Brain pericyte (primary cell): ENCODE data around the gene ZNF280C.
"Not testable (repeated sequence)": the region's sequence is repeated elsewhere in the genome, so short reads cannot be mapped to it uniquely, and the experiment has no call there.

Experiments used
- DNase-seq: peaks from one replicate; pipeline ENCODE4 v3.0.0-alpha.2; 2012; ENCODE audit warnings: low read depth, low spot score

ZNF280C gene, protein sequence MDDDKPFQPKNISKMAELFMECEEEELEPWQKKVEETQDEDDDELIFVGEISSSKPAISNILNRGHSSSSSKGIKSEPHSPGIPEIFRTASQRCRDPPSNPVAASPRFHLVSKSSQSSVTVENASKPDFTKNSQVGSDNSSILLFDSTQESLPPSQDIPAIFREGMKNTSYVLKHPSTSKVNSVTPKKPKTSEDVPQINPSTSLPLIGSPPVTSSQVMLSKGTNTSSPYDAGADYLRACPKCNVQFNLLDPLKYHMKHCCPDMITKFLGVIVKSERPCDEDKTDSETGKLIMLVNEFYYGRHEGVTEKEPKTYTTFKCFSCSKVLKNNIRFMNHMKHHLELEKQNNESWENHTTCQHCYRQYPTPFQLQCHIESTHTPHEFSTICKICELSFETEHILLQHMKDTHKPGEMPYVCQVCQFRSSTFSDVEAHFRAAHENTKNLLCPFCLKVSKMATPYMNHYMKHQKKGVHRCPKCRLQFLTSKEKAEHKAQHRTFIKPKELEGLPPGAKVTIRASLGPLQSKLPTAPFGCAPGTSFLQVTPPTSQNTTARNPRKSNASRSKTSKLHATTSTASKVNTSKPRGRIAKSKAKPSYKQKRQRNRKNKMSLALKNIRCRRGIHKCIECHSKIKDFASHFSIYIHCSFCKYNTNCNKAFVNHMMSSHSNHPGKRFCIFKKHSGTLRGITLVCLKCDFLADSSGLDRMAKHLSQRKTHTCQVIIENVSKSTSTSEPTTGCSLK

DNA sequence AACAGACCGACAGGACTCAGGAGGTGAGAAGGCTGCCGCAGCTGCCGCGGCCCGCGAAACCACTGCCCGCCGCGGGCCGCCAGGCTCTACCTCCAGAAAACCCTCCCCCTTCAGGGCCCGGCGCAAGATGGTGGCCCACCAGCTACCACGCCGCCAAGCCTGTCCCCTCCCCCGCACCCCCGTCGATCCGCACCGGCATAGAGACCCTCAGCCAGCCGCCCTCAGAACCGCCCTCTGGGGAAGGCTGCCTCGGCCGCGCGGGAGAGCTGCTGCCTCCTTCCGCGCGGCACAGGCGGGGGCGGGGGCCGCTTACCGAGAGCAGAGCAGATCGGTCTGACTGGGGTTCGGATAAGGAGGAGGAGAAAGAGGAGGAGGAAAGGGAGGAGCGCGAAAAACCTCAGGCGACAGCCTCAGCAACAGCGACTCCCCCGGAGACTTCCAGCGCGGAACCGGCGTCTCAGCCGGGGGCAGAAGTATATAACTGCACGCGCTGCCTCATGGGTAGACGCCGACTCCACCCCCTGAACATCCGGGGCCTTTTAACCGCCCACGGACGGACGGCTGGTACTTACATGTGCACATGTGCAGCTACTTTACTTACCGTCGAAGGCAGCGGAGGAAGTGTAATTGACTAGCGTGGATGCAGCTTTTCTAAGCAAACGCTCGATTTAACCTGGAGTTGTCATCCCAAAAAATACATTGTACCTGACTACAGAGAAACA is at the start of gene ZNF280C:
TSS of gene ZNF280C (minus strand) at position 451 of the 722 bp plus-strand sequence. CDS start 8,450 bp downstream, outside the sequence.
- DNase-seq: peak; percentile 71

DNA sequence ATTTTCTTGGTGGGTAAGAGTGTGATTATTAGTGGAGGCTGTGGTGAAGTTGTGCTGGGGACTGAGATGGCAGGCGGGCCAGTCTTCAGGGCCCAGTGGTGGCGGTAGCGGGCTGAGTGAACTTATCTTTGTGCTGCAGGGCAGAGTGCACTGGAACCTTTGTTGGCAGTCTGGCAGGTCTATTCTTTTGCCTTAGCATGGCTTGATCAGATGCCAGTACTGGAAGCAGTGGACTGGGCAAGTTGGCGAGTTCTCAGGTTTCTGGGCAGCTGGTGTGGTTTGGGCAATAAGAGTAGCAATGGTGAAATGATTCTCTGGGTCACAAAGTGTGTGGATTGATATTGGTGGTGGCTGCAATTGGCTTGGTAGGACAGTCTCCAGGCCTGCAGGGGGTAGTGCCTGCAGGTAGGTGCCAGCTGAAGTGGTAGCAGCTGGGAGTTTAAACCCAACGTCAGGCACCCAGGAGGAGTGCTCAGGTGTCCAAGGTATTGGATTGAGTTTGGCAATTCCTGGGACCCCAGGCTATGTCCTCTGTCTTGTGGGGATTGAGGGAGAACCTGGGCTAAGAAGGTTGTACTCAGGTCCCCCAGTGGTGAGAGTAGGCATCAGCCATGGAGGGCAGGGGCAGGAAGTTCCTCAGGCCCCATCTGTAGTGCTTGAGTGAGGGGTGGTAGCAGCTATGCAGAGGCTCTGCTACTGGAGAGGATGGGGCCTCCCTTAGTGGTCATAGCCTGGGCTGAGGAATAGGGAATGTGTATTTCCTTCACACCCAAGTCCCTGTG is 36.1 kb upstream of the ZNF280C start:
- no peak for DNase-seq

DNA sequence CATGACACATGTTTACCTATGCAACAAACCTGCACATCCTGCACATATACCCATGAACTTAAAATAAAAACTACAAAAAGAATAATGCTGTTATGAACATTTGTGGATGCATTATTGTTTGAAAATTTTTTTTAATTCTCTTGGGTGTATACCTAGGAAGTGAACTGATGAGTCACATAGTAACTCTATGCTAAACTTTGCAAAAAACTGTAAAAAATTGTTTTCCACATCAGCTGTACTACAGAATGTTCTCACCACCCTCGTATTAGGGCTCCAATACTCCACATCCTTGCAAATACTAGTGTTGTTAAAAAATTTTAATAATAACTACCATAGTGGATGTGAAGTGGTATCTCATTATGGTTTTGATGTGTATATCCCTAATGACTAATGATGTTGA is 33.3 kb upstream of the ZNF280C start:
- no peak for DNase-seq

DNA sequence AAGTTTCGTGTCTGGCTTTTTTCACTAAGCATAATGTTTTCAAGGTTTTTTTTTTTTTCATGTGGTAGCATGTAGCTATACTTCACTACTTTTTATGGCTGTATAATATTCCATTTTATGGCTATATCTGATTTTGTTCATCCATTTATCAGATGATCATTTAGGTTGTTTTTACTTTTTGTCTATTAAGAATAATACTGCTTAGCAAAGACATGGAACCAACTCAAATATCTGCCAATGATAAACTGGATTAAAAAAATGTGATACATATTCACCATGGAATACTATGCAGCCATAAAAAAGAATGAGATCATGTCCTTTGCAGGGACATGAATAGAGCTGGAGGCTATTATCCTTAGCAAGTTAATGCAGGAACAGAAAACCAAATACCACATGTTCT is 32.7 kb upstream of the ZNF280C start:
- DNase-seq: no peak

DNA sequence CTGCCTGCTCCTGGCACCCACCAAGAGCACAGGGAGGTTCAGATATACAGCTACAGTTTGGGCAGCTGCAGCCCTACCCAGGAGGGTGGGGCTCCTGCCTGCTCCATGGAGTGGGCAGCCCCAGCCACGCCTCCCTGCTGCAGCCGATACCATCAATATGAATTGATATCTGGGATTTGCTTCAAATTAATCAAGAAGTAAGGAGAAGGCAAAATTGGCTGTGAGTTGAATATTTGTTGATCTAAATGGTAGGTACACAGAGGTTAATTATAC is 31.2 kb upstream of the ZNF280C start:
- no peak for DNase-seq

DNA sequence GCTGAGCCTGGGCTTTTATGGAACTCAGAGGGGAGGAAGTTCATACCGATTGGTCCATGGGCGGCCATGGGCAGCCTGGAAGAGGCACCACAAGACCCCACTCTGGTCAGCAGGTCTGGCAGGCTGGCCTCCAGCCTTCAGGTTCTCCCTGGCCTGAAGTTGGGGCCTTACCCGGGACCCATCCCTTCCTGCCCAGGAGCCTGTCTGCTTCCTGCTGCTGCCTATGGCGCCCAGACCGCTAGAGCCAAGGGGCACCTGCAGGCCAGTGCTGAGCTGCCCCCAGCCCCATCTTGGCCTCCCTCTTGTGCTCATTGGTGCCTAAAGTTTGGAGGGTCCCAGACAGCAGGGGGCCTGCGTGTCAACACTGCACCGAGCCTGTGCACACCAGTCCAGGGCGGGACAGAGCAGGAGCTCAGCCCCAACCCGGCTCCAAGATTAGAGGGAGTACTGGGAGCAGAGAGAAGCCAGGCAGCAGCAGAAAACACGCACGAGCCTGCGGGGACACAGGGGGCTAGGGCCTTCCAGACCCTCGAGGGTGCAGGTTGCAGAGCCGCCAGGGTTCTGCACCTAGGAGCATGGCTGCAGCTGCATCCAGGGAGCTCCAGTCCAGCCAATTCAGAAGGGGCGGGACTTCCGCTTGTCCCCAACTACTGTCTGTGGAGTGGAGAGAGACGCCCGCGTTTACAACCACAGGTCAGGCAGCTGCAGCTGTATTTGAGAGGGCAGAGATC is 30.7 kb upstream of the ZNF280C start:
- no peak for DNase-seq

DNA sequence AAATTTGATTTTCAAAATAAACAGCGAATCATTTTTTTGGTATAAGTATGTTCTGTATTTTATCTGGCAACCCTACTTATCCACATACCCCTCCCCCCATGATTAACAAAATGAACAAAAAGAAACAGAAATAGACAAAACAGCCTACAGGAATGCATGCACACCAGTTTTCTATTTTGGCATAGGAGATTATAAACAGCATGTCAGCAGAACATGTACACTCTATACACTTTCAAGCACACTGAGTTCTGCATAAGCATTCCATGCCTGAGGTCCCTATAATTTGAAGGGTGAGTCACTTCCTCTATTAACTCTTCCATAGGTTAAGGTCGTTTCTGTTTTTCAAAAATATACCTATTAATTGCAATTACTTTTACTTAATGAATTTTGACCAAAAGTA is 28.0 kb upstream of the ZNF280C start:
- DNase-seq: no peak

DNA sequence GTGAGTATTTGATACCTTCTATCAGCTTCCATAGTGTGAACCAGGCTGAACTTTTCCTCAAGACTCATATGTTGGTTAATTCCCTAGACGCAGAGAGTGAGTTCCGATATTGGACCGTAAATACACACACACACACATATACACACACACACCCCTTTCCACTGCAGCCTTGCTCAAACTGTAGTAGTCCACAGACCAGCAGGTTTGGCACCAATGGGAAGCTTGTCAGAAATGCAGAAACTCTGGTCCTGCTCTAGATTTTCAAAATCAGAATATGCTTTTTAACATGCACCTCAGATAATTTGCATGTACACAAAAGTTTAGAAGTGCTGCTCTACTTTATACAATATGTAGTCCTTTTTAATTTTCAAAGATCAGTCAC is 27.6 kb upstream of the ZNF280C start:
- DNase-seq: no peak

DNA sequence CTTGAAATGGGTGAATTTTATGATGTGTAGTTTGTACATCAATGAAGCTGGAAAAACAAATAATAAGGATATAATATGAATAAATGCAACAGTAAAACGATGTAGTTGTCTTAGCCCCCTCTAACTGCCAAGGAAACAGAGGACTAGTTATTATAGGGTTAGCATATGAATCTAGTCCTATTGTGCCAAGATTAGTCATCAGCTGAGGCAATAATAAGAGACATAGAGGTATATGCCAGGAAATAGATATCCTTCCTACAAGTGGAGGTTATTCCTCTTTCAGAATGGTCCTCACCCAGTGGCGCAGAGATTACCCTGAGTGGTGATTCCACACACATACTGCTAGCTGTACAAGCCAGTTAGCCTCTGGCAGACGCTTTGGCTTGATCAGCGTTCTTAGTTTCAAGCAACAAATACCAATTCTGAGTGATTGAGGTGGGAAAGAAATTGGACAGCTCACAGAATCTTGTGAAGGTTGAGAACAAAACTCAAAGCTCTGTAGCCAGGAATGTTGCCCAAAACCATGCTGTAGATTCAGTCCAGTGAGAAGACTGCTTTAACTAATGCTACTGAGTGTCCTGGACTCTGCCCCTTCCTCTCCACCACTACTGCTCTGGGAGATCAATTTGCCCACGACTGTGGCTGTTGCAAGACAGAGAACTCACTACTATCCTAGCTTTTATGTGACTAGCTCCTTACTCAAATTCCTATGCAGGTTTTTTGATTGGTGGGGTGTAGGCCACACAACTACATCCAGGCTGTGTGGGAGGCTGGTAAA is 27.0 kb upstream of the ZNF280C start:
- DNase-seq: no peak

DNA sequence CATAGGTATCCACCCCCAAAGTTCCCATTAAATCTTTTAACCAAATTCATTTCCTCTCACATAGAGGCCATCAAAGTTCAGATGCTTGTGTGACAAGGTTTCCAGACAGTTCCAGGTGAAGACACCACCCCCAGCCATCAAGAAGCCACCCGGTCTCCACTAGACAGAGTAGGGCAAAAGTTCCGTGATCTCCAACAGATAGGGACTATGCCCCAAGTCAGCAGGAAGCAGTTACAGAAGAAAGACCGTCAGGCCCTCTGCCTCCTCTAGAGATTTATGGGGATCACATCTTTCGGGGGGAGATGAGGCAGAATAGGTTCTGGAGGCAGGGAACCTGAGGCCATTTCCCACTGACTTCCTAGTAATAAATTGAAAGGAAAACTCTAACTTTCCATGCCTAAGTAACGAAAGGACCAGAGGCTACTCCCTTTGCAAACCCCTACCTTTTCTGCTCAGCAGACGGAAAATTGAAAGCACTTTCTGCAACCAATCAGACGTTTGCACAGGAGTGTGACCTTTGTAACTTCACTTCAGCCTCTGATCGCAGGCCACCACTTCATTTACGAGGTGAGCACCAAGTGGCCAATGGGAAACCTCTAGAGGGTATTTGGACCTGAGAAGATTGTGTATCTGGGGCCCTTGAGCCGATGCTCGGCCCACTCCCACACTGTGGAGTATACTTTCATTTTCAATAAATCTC is 18.5 kb upstream of the ZNF280C start:
- no peak for DNase-seq

DNA sequence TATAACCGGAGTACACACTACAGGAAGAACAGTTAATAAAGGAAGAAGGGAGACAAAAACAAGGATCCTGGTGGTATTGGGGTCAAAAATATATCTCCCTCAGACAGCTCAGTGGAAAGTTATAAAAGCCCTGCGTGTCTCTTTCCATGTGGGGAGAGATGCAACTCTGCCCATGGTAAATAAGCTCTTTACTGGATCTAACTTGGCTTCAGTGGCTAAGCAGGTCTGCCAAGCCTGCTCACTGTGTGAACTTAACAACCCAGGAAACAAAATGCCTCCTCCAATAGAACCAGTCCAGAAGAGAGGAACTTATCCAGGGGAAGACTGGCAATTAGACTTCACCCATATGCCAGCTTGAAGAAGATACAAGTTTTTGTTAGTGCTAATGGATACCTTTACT is 17.0 kb upstream of the ZNF280C start:
- no peak for DNase-seq

DNA sequence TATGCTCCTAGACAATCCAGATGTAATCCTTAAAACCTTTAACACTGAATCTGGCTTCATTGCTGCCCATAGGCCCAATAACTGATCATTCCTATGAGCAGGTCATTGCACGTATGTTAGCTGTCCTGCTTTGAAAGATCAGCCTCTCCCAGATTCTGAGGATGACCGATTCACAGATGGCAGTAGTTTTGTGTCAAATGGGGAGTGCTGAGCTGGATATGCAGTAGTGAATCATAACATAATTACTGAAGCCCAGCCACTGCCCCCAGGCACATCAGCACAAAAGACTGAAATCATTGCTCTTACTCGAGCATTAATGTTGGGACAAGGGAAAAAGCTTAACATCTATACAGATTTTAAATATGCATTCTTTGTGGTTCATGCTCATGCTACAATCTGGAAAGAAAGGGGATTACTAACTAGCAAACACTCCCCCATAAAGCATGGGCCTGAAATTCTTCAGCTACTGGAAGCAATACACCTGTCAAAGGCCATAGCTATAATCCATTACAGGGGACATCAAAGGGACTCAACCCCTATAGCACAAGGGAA is 16.4 kb upstream of the ZNF280C start:
- no peak for DNase-seq

DNA sequence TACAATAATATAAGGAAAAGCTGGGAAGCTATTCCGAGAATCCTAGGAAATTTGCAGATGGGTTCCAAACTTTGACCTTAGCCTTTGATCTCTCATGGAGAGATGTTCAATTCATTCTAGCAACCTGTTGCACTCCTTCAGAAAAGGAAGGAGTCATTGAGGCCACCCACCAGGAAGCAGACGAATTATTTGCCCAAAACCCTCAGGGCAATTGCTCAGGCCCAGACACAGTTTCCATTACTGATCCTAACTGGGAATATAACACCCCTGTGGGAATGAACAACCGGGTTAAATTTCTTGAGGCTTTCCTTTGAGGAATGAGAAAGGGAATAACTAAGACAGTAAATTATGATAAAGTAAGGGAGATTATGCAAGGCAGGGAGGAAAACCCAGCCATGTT is 13.5 kb upstream of the ZNF280C start:
- DNase-seq: no peak

DNA sequence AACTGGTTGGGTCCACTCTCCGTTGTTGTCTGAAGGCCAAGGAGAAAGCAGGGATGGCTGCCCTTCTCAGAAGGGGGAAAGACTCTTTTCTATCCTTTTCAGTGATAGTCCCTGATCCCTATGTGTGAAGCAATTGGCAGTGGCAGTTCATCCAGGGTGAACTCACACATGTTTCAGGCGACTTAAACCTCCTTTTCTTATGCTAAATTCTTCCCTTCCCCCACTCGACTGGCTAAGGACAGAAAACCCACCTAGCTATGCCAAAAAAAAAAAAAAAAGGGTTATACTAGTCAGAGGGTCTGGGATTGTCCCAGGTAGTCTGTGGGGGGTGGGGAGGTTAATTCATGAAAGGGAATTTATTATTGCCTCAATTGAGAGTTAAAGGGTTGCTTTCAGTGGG is 12.2 kb upstream of the ZNF280C start:
- no peak for DNase-seq

DNA sequence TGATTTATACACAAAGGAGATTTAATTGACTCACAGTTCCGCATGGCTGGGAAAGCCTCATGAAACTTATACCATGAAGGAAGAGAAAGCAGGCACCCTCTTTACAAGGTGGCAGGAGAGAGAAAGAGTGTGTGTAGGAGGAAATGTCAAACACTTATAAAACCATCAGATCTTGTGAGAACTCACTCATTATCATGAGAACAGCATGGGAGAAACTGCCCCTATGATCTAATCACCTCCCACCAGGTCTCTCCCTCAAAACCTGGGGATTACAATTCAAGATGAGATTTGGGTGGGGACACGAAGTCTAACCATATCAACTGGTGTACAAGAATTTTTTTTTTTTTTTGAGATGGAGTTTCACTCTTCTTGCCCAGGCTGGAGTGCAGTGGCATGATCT is 3.6 kb upstream of the ZNF280C start:
- DNase-seq: not testable (repeated sequence)

DNA sequence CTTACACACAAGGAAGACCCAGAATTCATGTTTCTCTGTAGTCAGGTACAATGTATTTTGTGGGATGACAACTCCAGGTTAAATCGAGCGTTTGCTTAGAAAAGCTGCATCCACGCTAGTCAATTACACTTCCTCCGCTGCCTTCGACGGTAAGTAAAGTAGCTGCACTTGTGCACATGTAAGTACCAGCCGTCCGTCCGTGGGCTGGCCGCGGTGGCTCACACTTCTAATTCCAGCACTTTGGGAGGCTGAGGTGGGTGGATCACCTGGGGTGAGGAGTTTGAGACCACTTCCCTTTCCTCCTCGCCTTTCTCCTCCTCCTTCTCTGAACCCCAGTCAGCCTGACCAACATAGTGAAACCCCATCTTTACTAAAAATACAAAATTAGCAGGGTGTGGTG is 692 bp upstream of the ZNF280C start:
- not testable (repeated sequence) for DNase-seq

DNA sequence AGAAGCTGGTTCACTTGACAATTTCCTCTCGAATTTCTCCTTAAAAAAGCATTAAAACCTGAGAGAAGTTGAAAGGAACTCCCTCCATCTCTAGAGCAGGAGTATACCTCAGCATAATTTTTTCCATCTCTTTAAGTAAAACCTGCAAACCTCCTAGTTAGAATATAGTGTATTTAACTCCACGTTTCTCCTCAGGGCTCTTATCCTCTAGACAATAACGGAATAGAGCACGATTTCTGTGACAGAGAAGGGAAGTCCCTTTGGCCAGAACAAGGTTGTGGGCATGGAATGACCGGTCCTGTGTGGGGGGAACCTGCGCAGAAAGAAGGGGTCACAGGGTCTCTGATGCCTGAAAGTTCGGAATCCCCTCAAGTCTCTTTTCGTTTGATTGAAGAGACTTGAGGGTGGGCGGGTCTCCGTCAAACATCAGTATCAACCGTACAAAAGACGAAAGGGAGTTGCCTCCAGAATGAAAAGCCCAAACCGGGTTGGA is 697 bp downstream of the ZNF280C start:
- no peak for DNase-seq

DNA sequence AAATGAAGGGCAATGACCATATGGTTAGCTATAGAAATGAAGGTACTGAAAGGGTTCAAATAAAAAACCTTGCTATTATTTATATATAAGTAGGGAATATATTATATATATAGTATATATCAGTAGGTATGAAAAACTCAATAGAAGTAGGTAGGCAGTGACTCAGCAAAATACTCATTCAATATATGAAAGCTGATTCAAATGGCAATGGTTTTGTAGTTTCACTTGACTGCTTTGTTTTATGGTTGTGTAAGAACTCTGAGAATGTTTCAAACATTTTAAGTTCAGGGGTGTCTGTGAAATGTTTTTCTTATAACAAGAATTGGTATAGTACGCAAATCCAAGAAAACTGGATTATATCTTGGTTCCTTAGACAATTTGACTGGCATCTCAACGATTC is 4.1 kb downstream of the ZNF280C start:
- no peak for DNase-seq

DNA sequence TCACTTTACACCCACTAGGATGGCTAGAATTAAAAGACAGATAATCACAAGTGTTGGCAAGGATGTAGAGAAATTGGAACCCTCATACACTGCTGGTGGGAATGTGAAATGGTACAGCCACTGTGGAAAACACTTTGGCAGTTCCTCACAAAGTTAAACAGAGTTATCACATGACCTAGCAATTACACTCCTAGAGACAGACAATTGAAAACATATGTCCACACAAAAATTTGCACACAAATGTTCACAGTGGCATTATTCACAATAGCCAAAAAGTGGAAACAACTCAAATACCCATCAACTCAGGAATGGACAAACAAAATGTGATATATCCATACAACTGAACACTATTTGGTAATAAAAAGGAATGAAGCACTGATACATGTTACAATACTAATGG is 5.7 kb downstream of the ZNF280C start:
- no peak for DNase-seq
